Glomerular visceral epithelial cell (primary cell): Measurements from ENCODE around the gene PHOX2A.
"Not testable (repeated sequence)": the region's sequence is repeated elsewhere in the genome, so short reads cannot be mapped to it uniquely, and the experiment has no call there.

Experiments
- DNase-seq: peaks from one replicate; pipeline ENCODE4 v3.0.0-alpha.2; 2016; ENCODE audit errors: extremely low spot score

The PHOX2A gene

DNA sequence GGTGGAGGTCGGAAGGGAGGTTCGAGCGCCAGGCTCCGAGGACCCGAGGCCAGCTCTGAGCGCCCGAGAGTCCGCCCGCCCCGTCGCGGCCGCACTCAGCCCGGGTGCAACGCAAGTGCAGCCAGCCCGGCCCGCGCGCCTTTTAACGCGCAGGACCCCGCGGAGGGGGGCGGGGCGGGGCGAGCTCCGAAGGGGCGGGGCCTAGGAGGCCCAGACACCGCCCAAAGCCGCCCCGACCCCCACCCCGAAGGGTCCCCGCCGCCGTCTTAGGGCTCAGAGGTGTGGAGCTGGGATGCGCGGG lies at the start of gene PHOX2A:
TSS of gene PHOX2A (minus strand) at position 117 of the 301 bp plus-strand sequence. CDS start 172 bp downstream, outside the sequence.
- DNase-seq: no peak

DNA sequence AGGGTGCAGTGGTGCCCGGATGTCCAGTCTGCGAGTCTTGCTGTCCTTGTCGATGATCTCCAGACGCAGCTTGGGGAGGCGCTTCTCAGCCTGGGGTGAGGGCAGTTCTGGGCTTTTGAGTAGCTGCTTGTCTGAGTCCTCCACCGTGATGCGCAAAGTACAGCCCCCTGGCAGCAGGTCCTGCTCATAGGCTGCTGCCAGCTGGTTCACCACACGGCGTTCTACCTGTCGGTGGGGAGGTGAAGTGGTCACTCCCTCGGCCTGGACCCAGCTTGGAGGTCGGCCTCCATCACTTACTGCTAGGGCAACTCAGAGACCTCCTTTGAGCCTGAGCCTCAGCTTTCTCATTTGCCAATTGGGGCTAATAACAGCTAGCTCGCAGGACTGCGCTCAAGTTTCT lies 49.4 kb upstream of the PHOX2A start:
- DNase-seq: no peak

- no peak for DNase-seq
Measured at GRCh38 chr11:72292106-72292785, 48.3 kb upstream of the PHOX2A start.

DNA sequence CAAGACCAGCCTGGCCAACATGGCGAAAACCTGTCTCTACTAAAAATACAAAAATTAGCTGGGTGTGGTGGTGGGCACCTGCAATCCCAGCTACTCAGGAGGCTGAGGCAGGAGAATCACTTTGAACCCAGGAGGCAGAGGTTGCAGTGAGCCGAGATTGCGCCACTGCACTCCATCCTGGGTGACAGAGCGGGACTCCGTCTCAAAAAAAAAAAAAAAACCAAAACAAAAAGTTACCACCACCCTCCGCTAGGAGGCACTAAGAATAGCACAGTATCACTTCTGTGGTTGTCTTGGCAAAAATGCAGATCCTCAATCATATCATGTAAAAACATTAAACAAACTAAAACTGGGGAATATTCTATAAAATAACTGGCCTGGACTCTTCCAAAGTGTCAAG lies 46.8 kb upstream of the PHOX2A start:
- not testable (repeated sequence) for DNase-seq

DNA sequence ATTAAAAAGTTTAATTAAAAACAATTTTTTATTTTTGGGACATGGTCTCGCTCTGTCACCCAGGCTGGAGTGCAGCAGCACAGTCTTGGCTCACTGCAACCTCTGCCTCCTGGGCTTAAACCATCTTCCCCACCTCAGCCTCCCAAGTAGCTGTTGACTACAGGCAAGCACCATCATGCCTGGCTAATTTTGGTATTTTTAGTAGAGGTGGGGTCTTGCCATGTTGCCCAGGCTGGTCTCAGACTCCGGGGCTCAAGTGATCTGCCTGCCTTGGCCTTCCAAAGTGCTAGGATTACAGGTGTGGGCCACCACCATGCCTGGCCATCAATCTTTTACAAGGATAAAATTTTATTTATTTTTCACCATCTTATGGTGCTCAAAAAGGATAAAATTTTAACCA lies 43.3 kb upstream of the PHOX2A start:
- no peak for DNase-seq

DNA sequence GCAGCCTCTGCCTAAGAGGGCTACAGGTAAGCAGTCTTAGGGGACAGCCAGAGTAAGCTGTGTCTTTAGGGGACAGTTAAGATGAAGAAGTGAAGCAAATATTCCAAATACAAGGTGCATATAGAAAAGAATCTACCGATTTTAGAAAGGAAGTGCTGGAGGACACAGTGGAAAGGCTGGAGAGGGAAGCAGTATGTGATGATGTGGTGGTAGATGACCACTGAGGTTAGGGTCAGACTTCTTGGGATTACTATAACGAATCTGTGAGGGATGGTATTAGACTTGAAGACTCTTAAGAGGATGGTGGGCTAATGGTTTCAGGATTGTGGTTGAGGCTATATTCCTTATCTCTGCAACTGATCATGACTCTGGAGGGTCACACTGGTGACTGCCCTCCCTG lies 40.0 kb upstream of the PHOX2A start:
- no peak for DNase-seq

- DNase-seq: no peak
Measured at GRCh38 chr11:72280726-72281315, 36.8 kb upstream of the PHOX2A start.

DNA sequence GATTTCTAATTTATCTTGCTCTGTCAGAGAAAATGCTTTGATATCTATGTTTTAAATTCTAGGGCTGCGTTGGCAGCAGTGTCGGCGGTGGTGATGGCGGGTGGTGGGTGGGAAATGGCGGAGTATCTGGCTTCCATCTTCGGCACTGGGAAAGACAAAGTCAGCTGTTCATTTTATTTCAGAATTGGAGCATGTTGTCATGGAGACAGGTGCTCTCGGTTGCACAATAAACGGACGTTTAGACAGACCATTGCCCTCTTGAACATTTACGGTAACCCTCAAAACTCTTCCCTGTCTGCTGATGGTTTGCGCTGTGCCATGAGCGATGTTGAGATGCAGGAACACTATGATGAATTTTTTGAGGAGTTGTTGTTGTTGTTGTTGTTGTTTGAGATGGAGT lies 36.1 kb upstream of the PHOX2A start:
- no peak for DNase-seq

- peak; percentile 48 for DNase-seq
Measured at GRCh38 chr11:72278905-72279304, 34.9 kb upstream of the PHOX2A start.

DNA sequence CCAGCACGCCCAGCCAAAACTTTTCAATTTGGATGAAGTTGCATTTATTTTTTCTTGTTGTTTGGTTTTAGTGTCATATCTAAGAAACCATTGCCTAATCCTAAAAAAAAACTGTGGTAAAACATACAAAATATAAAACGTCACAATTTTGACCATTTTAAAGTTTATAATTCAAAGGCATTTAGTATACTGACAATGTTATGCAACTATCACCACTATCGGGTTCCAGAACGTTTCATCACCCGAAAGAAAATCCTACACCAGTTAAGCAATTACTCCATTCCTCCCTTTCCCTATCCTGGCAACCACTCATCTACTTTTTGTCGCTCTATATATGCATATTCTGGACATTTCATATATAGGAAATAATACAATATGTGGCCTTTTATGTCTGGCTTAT lies 30.5 kb upstream of the PHOX2A start:
- DNase-seq: no peak

DNA sequence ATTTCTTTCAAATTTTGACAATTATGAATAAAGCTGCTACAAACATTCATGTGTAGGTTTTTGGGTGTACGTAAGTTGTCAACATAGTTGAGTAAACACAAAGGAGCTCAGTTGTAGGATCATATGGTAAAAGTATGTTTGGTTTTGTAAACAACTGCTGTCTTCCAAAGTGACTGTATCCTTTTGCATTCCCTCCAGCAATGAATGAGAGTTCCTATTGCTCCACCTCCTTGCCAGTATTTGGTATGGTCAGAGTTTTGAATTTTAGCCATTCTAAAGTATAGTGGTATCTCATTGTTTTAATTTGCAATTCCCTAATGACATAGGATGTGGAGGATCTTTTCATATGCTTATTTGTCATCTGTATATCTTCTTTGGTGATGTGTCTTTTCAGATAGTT lies 28.0 kb upstream of the PHOX2A start:
- DNase-seq: no peak

DNA sequence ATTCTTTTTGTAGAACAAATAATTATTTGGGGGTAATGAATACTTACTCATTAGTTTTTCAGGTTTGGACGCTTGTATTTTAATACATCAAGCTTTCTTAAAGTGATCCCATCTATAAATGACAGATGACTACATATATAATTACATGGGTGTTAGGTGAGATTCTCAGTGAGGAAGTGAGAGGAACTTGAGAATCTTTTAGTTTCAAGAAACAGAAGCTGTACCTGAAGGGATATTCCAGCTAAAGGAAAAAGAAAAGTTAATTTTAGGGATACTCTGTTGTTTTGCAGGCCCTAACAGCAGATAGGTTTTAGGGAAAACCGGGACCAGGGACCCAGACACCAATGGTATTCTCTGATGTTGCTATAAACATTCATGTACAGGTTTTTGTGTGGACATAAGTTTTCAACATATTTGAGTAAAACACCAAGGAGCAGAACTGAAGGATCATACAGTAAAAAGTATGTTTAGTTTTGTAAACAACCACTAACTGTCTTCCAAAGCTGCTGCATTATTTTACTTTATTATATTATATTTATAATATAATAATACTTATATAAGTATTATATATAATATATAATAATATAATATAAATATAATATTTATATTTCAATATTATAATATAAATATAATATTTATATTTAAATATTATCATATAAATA lies 24.1 kb upstream of the PHOX2A start:
- no peak for DNase-seq

- DNase-seq: not testable (repeated sequence)
Measured at GRCh38 chr11:72266960-72267359, 23.0 kb upstream of the PHOX2A start.

DNA sequence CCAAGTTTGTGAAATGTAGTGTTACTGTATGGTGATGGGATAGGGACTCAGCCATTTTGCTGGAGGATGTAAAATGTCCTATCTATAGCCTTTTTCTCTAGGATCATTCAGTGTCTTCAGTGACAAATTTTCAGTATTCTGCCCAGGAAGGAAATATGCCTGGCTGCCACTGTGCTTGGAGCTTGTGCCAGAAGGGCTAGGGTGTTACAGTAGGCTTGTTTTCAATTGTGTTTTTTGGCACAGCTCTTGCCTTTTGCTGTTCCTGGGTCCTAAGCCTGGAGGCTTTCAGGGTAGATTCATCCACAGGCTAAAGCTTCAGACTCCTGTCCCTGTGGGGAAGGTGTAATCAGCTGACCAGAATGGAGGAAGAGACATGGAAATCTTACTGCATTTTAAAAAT lies 22.0 kb upstream of the PHOX2A start:
- DNase-seq: no peak

DNA sequence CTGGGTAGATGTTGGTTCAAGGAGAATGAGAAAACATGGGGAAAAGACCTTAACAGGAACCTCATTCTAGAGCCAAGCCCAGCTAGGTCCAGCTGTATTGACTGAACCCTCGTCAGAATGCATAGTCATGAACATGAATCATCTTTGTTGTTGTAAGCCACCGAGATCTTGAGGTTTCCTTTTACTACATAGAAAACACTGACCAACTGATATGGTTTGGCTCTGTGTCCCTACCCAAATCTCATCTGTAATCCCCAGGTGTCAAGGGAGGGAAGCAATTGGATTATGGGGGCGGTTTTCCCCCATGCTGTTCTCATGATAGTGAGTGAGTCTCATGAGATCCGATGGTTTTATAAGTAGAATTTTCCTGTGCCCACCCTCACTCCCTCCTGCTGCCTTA lies 19.4 kb upstream of the PHOX2A start:
- DNase-seq: peak; percentile 26

GRCh38 chr11:72260574-72260973 lies 16.6 kb upstream of the PHOX2A start:
- DNase-seq: no peak

- DNase-seq: no peak
Measured at GRCh38 chr11:72259490-72259889, 15.5 kb upstream of the PHOX2A start.

- no peak for DNase-seq
Measured at GRCh38 chr11:72257570-72257969, 13.6 kb upstream of the PHOX2A start.

DNA sequence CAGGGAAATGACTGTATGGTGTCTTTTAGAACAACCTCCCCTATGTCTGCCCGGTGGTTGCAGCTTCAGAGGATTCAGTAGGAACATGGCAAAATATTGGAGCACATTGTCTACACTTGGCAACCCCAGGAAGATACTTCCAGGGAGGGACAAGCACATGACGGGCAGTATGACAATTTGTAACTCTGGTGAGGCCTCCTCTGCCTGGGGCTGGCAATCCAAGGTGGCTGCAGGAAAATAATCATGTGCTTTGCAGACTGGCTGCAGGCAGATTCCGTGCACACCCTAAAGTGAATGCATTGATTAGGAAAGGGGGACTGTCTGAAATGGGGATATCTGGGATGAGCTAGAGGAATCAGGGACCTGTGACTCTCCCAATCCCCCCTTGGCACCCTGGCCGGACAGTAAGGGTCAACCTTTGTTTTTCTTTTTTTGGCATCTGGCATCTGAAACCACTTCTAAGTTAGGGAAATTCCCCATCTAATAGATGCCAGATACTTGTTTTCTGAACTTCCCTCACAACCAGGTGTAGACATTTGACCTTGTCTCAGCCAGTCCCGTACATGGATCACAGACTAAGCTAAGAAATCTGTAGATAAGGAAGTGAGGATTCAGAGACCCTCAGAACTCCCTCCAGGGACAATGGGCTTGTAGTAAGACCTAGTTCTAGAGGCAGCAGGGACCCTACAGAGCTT lies 10.5 kb upstream of the PHOX2A start:
- DNase-seq: no peak

- no peak for DNase-seq
Measured at GRCh38 chr11:72253392-72253791, 9.4 kb upstream of the PHOX2A start.

- no peak for DNase-seq
Measured at GRCh38 chr11:72251614-72252013, 7.6 kb upstream of the PHOX2A start.

DNA sequence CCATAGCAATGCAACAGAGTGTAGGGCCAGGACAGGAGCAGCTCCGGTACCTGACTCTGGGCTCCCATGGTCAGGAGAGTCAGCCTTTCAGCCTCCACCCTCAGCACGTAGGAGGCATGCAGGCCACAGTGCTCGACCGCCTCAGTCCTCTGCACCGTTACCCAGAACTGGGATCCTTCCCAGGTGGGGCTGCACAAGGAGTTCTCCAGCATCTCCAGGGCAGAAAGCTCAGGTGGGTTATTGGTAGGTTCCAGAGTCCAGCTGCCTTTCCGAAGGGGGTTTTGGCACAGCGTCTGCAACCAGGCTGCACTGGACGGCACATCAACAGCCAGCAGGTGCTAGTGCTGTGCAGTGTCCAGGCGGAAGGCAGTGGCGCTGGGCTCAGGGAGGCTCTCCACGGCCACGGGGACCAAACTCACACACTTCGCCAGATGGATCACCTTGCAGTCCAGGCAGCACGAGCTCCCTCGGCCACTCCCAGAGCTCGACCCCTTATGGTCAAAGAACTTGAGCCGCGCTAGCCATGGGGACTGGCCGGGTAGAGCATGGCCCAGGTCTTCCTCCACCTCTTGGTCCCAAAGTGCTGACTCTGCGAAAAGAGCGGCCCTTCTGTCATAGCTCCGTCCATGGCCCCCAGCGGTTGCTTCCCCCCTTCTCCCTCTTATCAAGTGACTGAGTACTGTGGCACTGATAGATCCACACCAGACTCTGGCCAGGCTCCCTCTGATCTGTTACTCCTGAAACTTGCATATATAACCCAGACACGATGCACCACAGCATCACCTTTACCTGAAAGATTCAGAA lies 6.9 kb upstream of the PHOX2A start:
- DNase-seq: no peak
